CD14-positive monocyte (primary cell): ENCODE results near the gene SIDT1. TPM values are rescaled to one million over a fixed set of nuclear protein-coding genes. Genes with fewer than 3 reads are reported as not detected.

Source experiments
- DNase-seq, 3 donors: peaks; one replicate each; pipeline ENCODE4 v3.0.0-alpha.2; 2011 to 2022
- H2AFZ ChIP-seq: 2 replicates; pipeline ENCODE4 v1.6.0; 2012; ENCODE audit warnings: mild to moderate bottlenecking, low read depth, low read length, inconsistent platforms; ENCODE audit not compliant: insufficient read depth, poor library complexity, severe bottlenecking
- H3K27ac ChIP-seq, 2 donors: 1 replicate in 1 of 2; 2 replicates in 1 of 2; pipeline ENCODE4 v1.5.1; 2012 to 2013; ENCODE audit warnings: low read length in 2 of 2, control low read depth in 1 of 2, inconsistent platforms in 1 of 2, low read depth in 1 of 2, mild to moderate bottlenecking in 1 of 2
- H3K27me3 ChIP-seq, 2 donors: one replicate each; pipeline versions ENCODE4 v1.6.0 to v1.6.1; 2011 to 2013; ENCODE audit warnings: low read length in 2 of 2; ENCODE audit not compliant: control insufficient read depth in 2 of 2, insufficient read depth in 2 of 2
- H3K36me3 ChIP-seq, 2 donors: replicated peaks in 1 of 2; 1 replicate in 1 of 2; 2 replicates in 1 of 2; pipeline versions ENCODE4 v1.5.1 to v1.6.1; 2012 to 2013; ENCODE audit warnings: low read length in 2 of 2, control low read depth in 1 of 2, inconsistent platforms in 1 of 2, mild to moderate bottlenecking in 1 of 2; ENCODE audit not compliant: insufficient read depth in 2 of 2, control insufficient read depth in 1 of 2
- H3K4me1 ChIP-seq, 2 donors: 1 replicate in 1 of 2; 2 replicates in 1 of 2; pipeline versions ENCODE4 v1.5.1 to v1.6.1; 2012 to 2013; ENCODE audit warnings: low read length in 2 of 2, control low read depth in 1 of 2, inconsistent platforms in 1 of 2, mild to moderate bottlenecking in 1 of 2, moderate library complexity in 1 of 2; ENCODE audit not compliant: insufficient read depth in 2 of 2, control insufficient read depth in 1 of 2
- H3K4me2 ChIP-seq: replicated peaks from 2 replicates; pipeline ENCODE3; 2012; ENCODE audit warnings: low read length, moderate library complexity, mild to moderate bottlenecking; ENCODE audit not compliant: poor library complexity, severe bottlenecking; ENCODE audit errors: extremely low read depth
- H3K4me3 ChIP-seq, 3 experiments: fragments of 200-600 bp in 1 of 3; sonication (generic) in 1 of 3; replicated peaks in 1 of 3; 1 replicate in 2 of 3; 2 replicates in 1 of 3; pipeline ENCODE4 v1.5.1; 2011 to 2013; ENCODE audit warnings: low read length in 3 of 3, mild to moderate bottlenecking in 3 of 3, control low read depth in 2 of 3, low read depth in 2 of 3, inconsistent platforms in 1 of 3, moderate library complexity in 1 of 3
- H3K79me2 ChIP-seq: 2 replicates; pipeline ENCODE4 v1.6.0; 2012; ENCODE audit warnings: mild to moderate bottlenecking, control low read depth, inconsistent platforms, low read length, moderate library complexity; ENCODE audit not compliant: insufficient read depth
- H3K9ac ChIP-seq: 2 replicates; pipeline ENCODE4 v1.6.0; 2017; ENCODE audit warnings: low read length, mild to moderate bottlenecking; ENCODE audit not compliant: insufficient read depth, poor library complexity, severe bottlenecking
- H3K9me3 ChIP-seq, 2 donors: replicated peaks in 1 of 2; 1 replicate in 1 of 2; 2 replicates in 1 of 2; pipeline versions ENCODE4 v1.5.1 to v1.6.1; 2012 to 2013; ENCODE audit warnings: low read length in 2 of 2, control low read depth in 1 of 2; ENCODE audit not compliant: control insufficient read depth in 1 of 2, insufficient read depth in 1 of 2
- H4K20me1 ChIP-seq: 2 replicates; pipeline ENCODE4 v1.6.0; 2012; ENCODE audit warnings: mild to moderate bottlenecking, low read length, control low read depth, moderate library complexity; ENCODE audit not compliant: insufficient read depth
- H3K27ac Mint-ChIP-seq, 7 donors: one replicate each; pipeline ENCODE4 v1.8.0; 2020; ENCODE audit warnings: mild to moderate bottlenecking in 7 of 7, mixed read lengths in 7 of 7, moderate library complexity in 6 of 7, inconsistent platforms in 2 of 7
- H3K27me3 Mint-ChIP-seq, 3 donors: one replicate each; pipeline ENCODE4 v1.8.0; 2021 to 2022; ENCODE audit warnings: low read depth in 3 of 3, mild to moderate bottlenecking in 3 of 3, mixed read lengths in 3 of 3, moderate library complexity in 3 of 3, inconsistent platforms in 1 of 3
- H3K36me3 Mint-ChIP-seq, 2 donors: one replicate each; pipeline ENCODE4 v1.8.0; 2020; ENCODE audit warnings: mixed read lengths in 2 of 2, inconsistent platforms in 1 of 2, mild to moderate bottlenecking in 1 of 2
- H3K4me1 Mint-ChIP-seq: one replicate; pipeline ENCODE4 v1.8.0; 2020; ENCODE audit warnings: mild to moderate bottlenecking, mixed read lengths
- H3K4me3 Mint-ChIP-seq, 2 donors: one replicate each; pipeline ENCODE4 v1.8.0; 2020; ENCODE audit warnings: mild to moderate bottlenecking in 2 of 2, mixed read lengths in 2 of 2, moderate library complexity in 1 of 2
- H3K9me3 Mint-ChIP-seq, 7 donors: one replicate each; pipeline ENCODE4 v1.8.0; 2020 to 2022; ENCODE audit warnings: mixed read lengths in 7 of 7, mild to moderate bottlenecking in 6 of 7, moderate library complexity in 6 of 7, inconsistent platforms in 2 of 7
- WGBS: methylation state at CpG from one replicate; pipeline ENCODE4 v1.1.5; 2013; ENCODE audit warnings: missing lambda C conversion rate; ENCODE audit not compliant: insufficient coverage; 5-methylcytosine and 5-hydroxymethylcytosine counted together
- intact Hi-C, 2 donors: fragments of 100-400 bp; cut with micrococcal nuclease; formaldehyde crosslinking; loops; one replicate each; pipeline versions ENCODE4 v1.15.0 to v1.15.1; 2023
- polyA plus RNA-seq, 3 donors: library from polyadenylated mRNA; depleted of rRNA in 1 of 3; unstranded in 2 of 3; stranded (reverse) in 1 of 3; fragments of 300-500 nt in 2 of 3; fragments of >200 nt in 1 of 3; fragmentation: Illumina TruSeq in 2 of 3; gene quantifications; 1 replicate in 2 of 3; 2 replicates in 1 of 3; pipeline ENCODE4 v1.2.3, GENCODE V29; 2012 to 2021
- TF ChIP-seq, protein P1 (sequence below): fragments of 200-600 bp; IDR thresholded peaks from one replicate; pipeline ENCODE4 v1.8.0; 2022; ENCODE audit warnings: antibody characterized with exemption, mild to moderate bottlenecking

Gene SIDT1
- polyA plus RNA-seq, 3 donors = 3.2 to 7.1 (median 4.0) TPM

DNA sequence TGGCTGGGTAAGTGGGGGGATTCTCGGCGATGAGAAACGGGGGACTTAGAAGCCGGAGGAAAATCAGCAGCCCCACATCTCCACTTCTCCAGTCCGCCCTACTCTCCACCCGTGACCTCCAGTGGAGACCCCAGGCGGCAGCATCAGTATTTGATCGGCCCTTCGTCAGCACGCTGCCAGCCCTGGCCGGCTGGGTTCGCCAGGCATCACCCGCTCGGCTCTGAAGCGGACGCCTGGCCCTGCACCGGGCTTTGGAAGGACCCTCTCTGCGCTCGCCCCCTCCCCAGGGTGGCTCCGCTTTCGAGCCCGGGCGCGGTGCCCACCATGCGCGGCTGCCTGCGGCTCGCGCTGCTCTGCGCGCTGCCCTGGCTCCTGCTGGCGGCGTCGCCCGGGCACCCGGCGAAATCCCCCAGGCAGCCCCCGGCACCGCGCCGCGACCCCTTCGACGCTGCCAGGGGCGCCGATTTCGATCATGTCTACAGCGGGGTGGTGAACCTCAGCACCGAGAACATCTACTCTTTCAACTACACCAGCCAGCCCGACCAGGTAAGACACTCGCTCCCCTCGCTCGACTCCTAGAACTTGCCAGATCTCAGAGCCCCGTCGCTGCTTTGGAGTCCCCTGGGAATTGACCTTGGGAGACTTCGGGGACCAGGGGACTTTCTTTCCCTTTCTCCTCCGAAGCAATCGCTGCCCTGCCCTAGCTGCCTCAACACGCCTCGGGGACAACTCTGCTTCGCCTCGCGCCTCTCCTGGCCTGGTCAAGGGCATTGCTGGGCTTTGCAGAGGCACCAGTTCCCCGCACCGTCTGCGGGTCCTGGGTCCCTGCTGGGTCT is 561 bp downstream of the SIDT1 start:
- TF ChIP-seq, protein P1, sequence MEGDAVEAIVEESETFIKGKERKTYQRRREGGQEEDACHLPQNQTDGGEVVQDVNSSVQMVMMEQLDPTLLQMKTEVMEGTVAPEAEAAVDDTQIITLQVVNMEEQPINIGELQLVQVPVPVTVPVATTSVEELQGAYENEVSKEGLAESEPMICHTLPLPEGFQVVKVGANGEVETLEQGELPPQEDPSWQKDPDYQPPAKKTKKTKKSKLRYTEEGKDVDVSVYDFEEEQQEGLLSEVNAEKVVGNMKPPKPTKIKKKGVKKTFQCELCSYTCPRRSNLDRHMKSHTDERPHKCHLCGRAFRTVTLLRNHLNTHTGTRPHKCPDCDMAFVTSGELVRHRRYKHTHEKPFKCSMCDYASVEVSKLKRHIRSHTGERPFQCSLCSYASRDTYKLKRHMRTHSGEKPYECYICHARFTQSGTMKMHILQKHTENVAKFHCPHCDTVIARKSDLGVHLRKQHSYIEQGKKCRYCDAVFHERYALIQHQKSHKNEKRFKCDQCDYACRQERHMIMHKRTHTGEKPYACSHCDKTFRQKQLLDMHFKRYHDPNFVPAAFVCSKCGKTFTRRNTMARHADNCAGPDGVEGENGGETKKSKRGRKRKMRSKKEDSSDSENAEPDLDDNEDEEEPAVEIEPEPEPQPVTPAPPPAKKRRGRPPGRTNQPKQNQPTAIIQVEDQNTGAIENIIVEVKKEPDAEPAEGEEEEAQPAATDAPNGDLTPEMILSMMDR = no peak
- Histone ChIP-seq H2AFZ (peak overlapping the region; percentile 96), H3K79me2 (no peaks in the 10 kb centered on the region), H3K4me3 (peak overlapping the region; percentile 57 to 97 (median 85)), H4K20me1 (no peaks in the 10 kb centered on the region), H3K27ac (no peak overlapping the region), H3K9ac (peak overlapping the region; percentile 58), H3K9me3 (no peaks in the 10 kb centered on the region), H3K36me3 (no peaks in the 10 kb centered on the region), H3K27me3 (peaks cover 14 to 18% of the 10 kb centered on the region in 2 donors), H3K4me1 (peaks cover 12 to 19% of the 10 kb centered on the region in 2 donors), H3K4me2 (peak overlapping the region; percentile 99)
- Mint-ChIP-seq H3K27me3 (peaks cover 26 to 36% (median 33%) of the 10 kb centered on the region in 3 donors), H3K4me3 (peak overlapping the region; percentile 99 to 100), H3K36me3 (peaks cover 0 to 2% of the 10 kb centered on the region in 2 donors), H3K4me1 (peaks cover 23% of the 10 kb centered on the region), H3K27ac (peak overlapping the region; percentile 7 to 83 (median 48)), H3K9me3 (peaks cover 0 to 2% (median 0%) of the 10 kb centered on the region in 7 donors)
- peak in 2 of 3 donors; percentile 9 to 10 for DNase-seq
- intact Hi-C loops = no loop called here
- under 1% methylated on average over 54 of the region's 66 CpGs for WGBS

GRCh38 chr3:113533534-113533892 is 1.2 kb downstream of the SIDT1 start:
- WGBS = 0% methylated on average over 7 of the region's 10 CpGs
- no peaks in the 10 kb centered on the region for H3K36me3 ChIP-seq
- peak overlapping the region; percentile 96 for H2AFZ ChIP-seq
- no peaks in the 10 kb centered on the region for H3K79me2 ChIP-seq
- TF ChIP-seq, protein P1 = no peak
- H3K27me3 ChIP-seq = peaks cover 14 to 18% of the 10 kb centered on the region in 2 donors
- peaks cover 0 to 2% (median 0%) of the 10 kb centered on the region in 7 donors for H3K9me3 Mint-ChIP-seq
- H3K27ac ChIP-seq = no peak overlapping the region
- peaks cover 23% of the 10 kb centered on the region for H3K4me1 Mint-ChIP-seq
- H3K36me3 Mint-ChIP-seq = peaks cover 0 to 2% of the 10 kb centered on the region in 2 donors
- H3K4me2 ChIP-seq = peak overlapping the region; percentile 99
- H3K4me3 ChIP-seq = peak overlapping the region; percentile 57 to 97 (median 85)
- H3K9me3 ChIP-seq = no peaks in the 10 kb centered on the region
- peaks cover 12 to 19% of the 10 kb centered on the region in 2 donors for H3K4me1 ChIP-seq
- intact Hi-C loops = no loop called here
- H3K4me3 Mint-ChIP-seq = peak overlapping the region; percentile 99 to 100
- peak overlapping the region; percentile 58 for H3K9ac ChIP-seq
- H3K27me3 Mint-ChIP-seq = peaks cover 26 to 36% (median 32%) of the 10 kb centered on the region in 3 donors
- H3K27ac Mint-ChIP-seq = peak overlapping the region in 1 of 7 donors; percentile 74
- DNase-seq = peak; percentile 16 to 20 (median 18)
- no peaks in the 10 kb centered on the region for H4K20me1 ChIP-seq
